Measurements from ENCODE around the gene GNPNAT1. TPM values are rescaled to one million over a fixed set of nuclear protein-coding genes. Genes with fewer than 3 reads are reported as not detected.

GNPNAT1 gene
- total and polyA plus RNA-seq, 2 donors (not counting 3 experiments of a cell fraction or from before 2014, with no cell fraction given) = 18.7 to 38.9 TPM

- FAIRE-seq = no peak
- CTCF ChIA-PET = interaction anchor here (1.0 to 1.2 kb wide), 3 partner anchors 62 to 169 kb away, joined by 3 to 4 read pairs (median 4); partner anchors contain the start of genes FERMT2 and STYX
- Histone ChIP-seq H3K9me1 (replicated peaks; ENCODE audit: control insufficient read depth, extremely low read depth, insufficient read depth, low read length) (no peaks in the 10 kb centered on the region), H3K4me3 (replicated peaks in 1 of 3; ENCODE audit: insufficient read depth in 1 of 3, low read depth in 1 of 3, low read length in 3 of 3) (peak overlapping the region; percentile 11 to 68 (median 53)), H3K27ac (ENCODE audit: insufficient read depth, low read depth, low read length) (peak overlapping the region; percentile 88), H2AFZ (ENCODE audit: low read depth, low read length) (peak overlapping the region; percentile 89), H3K27me3 (ENCODE audit: control insufficient read depth in 2 of 2, insufficient read depth in 2 of 2, low read length in 2 of 2) (no peaks in the 10 kb centered on the region), H3K9me3 (replicated peaks; ENCODE audit: control insufficient read depth, insufficient read depth, low read length) (no peaks in the 10 kb centered on the region), H3K4me2 (ENCODE audit: insufficient read depth, low read length) (peak overlapping the region; percentile 90), H4K20me1 (replicated peaks; ENCODE audit: control insufficient read depth, extremely low read depth, insufficient read depth, low read length) (no peaks in the 10 kb centered on the region), H3K9ac (replicated peaks; ENCODE audit: extremely low read depth, insufficient read depth, low read length) (peak overlapping the region; percentile 89), H3K79me2 (ENCODE audit: control insufficient read depth, insufficient read depth, low read length) (peaks cover 41% of the 10 kb centered on the region), H3K4me1 (ENCODE audit: control insufficient read depth, extremely low read depth, insufficient read depth, low read length) (peaks cover 25% of the 10 kb centered on the region), H3K36me3 (ENCODE audit: control insufficient read depth in 2 of 2, extremely low read depth in 1 of 2, insufficient read depth in 2 of 2, low read length in 2 of 2) (no peaks in the 10 kb centered on the region)
- intact Hi-C loops (cut with micrococcal nuclease) = loop anchor here (2.0 to 5.0 kb wide), 2 partner anchors 31 to 125 kb away; no protein-coding TSS in a partner anchor
- no peak for DNase-seq (ENCODE audit: low read depth, low spot score)
- POLR2A ChIA-PET = interaction anchor here (0.8 to 2.2 kb wide), 4 partner anchors 9 to 239 kb away, joined by 3 to 8 read pairs (median 5); partner anchors contain the start of genes GPR137C, PSMC6 and STYX
- dilution Hi-C loops (cut with MboI; ENCODE audit: extremely low pct_ligation_motif_present, low sequenced_read_pairs) = no loop called here
- peak; percentile 80 for TF ChIP-seq FOS (IDR thresholded peaks at IDR 0.05; ENCODE audit: borderline replicate concordance, insufficient read depth, low read length)
- TF ChIP-seq GATA2 (IDR thresholded peaks at IDR 0.05; ENCODE audit: insufficient read depth, insufficient read length, low read depth, low read length) = no peak
- TF ChIP-seq JUN (IDR thresholded peaks at IDR 0.05; ENCODE audit: borderline replicate concordance, insufficient read depth, insufficient read length, low read depth) = peak; percentile 56
- BruUV-seq (replicated peaks) = TSS peak; percentile 91
Observed at GRCh38 chr14:52792097-52792415, 649 bp upstream of the GNPNAT1 start.

GRCh38 chr14:52790756-52791222, 618 bp downstream of the GNPNAT1 start:
- no peaks in the 10 kb centered on the region for H3K36me3 ChIP-seq (ENCODE audit: control insufficient read depth in 2 of 2, extremely low read depth in 1 of 2, insufficient read depth in 2 of 2, low read length in 2 of 2)
- POLR2A ChIA-PET = interaction anchor here (1.7 to 2.2 kb wide), 3 partner anchors 61 to 237 kb away, joined by 5 to 8 read pairs (median 5); partner anchors contain the start of genes GPR137C, PSMC6 and STYX
- H3K4me1 ChIP-seq (ENCODE audit: control insufficient read depth, extremely low read depth, insufficient read depth, low read length) = peaks cover 25% of the 10 kb centered on the region
- peak overlapping the region; percentile 88 for H3K9ac ChIP-seq (replicated peaks; ENCODE audit: extremely low read depth, insufficient read depth, low read length)
- dilution Hi-C loops (cut with MboI; ENCODE audit: extremely low pct_ligation_motif_present, low sequenced_read_pairs) (no loop called here), intact Hi-C loops (cut with micrococcal nuclease) (loop anchor here (1.0 to 5.0 kb wide), 6 partner anchors 50 to 238 kb away; partner anchors contain the start of genes FERMT2, GPR137C, PSMC6 and TXNDC16)
- CTCF ChIA-PET = interaction anchor here (0.6 to 1.5 kb wide), 4 partner anchors 10 to 1557 kb away, joined by 3 to 4 read pairs (median 4); no protein-coding TSS in a partner anchor
- H3K9me1 ChIP-seq (replicated peaks; ENCODE audit: control insufficient read depth, extremely low read depth, insufficient read depth, low read length) = no peaks in the 10 kb centered on the region
- TF ChIP-seq MYC (IDR thresholded peaks at IDR 0.05; ENCODE audit: low read depth, low read length) (no peak), GATA2 (IDR thresholded peaks at IDR 0.05; ENCODE audit: insufficient read depth, insufficient read length, low read depth, low read length) (no peak), CTCF (IDR thresholded peaks at IDR 0.05; ENCODE audit: extremely low read depth in 1 of 2, insufficient read depth in 1 of 2, low read depth in 1 of 2, low read length in 2 of 2) (no peak), POLR2A (IDR thresholded peaks at IDR 0.05; ENCODE audit: low read depth, low read length) (no peak)
- BruUV-seq (replicated peaks) = no TSS peak
- FAIRE-seq = no peak
- no peaks in the 10 kb centered on the region for H4K20me1 ChIP-seq (replicated peaks; ENCODE audit: control insufficient read depth, extremely low read depth, insufficient read depth, low read length)
- no peak for DNase-seq (ENCODE audit: low read depth, low spot score)
- H3K27ac ChIP-seq (ENCODE audit: insufficient read depth, low read depth, low read length) = peak overlapping the region; percentile 66
- H2AFZ ChIP-seq (ENCODE audit: low read depth, low read length) = peak overlapping the region; percentile 52
- H3K9me3 ChIP-seq (replicated peaks; ENCODE audit: control insufficient read depth, insufficient read depth, low read length) = no peaks in the 10 kb centered on the region
- peak overlapping the region; percentile 92 for H3K4me2 ChIP-seq (ENCODE audit: insufficient read depth, low read length)
- H3K4me3 ChIP-seq (replicated peaks in 1 of 3; ENCODE audit: insufficient read depth in 1 of 3, low read depth in 1 of 3, low read length in 3 of 3) = peak overlapping the region; percentile 61 to 99 (median 84)
- H3K27me3 ChIP-seq (ENCODE audit: control insufficient read depth in 2 of 2, insufficient read depth in 2 of 2, low read length in 2 of 2) = no peaks in the 10 kb centered on the region
- H3K79me2 ChIP-seq (ENCODE audit: control insufficient read depth, insufficient read depth, low read length) = peaks cover 51% of the 10 kb centered on the region
